ENCODE data around the gene SATL1.
"Not testable (repeated sequence)": the region's sequence is repeated elsewhere in the genome, so short reads cannot be mapped to it uniquely, and the experiment has no call there.

SATL1 gene, protein sequence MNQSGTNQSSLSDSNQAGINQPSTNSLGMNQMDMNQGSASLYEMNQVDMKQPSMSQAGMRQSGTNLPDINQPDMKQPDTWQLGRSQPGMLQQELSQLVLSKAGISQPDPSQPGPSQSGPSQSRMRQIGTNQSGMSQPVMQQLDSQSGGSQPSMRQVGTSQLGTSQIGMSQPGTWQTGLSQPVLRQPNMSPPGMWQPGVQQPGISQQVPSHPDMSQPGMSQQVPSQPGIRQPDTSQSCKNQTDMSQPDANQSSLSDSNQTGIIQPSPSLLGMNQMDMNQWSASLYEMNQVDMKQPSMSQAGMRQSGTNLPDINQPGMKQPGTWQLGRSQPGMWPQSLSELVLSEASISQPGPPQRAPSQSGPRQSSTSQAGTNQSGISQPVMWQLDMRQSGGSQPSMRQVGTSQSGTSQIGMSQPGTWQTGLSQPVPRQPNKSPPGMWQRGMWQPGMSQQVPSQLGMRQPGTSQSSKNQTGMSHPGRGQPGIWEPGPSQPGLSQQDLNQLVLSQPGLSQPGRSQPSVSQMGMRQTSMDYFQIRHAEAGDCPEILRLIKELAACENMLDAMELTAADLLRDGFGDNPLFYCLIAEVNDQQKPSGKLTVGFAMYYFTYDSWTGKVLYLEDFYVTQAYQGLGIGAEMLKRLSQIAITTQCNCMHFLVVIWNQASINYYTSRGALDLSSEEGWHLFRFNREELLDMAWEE

GRCh38 chrX:85243761-85244449 lies at the start of gene SATL1, which contains the start of gene ZNF711:
TSS of gene SATL1 (minus strand) at chrX:85243779. CDS start at chrX:85108968, 134,811 bp downstream.
TSS of gene ZNF711 (plus strand) at chrX:85243991. CDS start at chrX:85247573, 3,582 bp downstream.
- peak in 2 of 4 experiments; percentile 1 to 5 for DNase-seq

DNA sequence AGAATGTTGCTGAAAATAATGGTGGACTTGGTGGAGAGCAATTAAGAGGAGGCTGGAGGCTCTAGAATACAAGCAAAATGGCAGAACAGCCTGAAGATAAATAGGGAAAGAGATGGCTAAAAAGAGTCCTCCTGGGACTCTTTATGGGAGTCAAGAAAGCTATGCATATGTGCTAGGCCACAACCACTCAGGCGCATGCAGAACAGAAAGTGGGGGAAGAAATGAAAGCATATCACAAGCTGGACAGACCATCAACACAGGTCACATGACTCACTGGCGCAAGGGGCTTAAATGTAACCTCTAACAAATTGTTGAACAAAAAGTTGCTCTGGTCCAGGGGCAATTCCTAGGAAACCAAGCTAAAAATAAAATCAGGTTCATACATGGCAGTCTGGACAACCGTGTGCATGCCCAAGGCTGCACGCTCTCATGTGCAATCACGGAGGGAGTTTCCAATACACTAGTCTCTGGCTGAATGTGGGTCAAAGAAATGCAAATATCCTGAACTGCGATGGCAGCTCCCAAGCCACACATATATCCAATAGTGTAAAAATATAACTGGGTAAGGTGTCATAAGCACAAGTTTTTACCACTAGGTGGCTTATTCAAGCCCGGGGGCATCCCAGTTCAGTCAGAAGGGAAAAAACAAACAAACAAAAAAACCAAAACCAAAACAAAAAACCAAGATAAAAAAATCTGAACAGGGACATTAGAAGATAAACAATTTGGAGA lies 45.6 kb upstream of the SATL1 start:
- no peak for DNase-seq

- not testable (repeated sequence) for DNase-seq
Measured at GRCh38 chrX:85285286-85285685, 41.7 kb upstream of the SATL1 start.

DNA sequence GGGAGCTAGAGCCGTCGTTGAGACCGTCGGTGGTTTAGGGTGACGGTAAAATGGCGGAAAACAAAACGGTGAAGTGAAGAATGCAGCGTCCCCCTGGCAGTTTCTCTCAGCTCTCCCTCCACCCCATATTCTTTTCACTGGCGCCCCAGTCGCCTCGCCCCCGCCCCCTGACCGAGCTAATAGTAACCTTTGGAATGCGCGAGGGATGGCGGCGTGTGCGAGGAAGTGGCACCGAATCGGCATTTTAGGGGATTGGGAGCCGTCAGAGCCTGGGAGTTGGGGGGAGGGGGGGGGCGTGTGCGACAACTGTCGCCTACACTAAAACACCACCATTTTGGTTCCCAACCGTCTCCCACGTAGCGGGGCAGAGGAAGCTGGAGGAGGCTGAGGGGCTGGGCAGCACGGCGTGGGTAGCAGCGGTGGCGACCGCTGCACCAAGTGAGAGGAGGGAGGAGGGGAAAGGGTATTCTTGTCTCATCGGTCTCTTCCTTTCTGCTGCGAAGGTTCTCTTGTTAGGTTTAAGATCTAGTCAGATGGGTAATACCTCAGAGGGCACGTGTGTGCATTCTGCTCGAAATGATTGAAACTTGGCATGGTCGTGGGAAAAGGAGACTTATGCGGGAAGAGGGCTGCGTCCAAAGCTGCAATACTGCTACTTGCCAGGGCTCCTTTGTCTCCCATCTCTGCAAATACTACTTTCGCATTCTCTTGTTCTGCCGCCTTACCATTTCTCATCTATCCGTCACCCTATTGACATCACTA lies 1.1 kb upstream of the SATL1 start:
- no peak for DNase-seq

GRCh38 chrX:85243155-85243554 lies 424 bp downstream of the SATL1 start:
- no peak for DNase-seq

DNA sequence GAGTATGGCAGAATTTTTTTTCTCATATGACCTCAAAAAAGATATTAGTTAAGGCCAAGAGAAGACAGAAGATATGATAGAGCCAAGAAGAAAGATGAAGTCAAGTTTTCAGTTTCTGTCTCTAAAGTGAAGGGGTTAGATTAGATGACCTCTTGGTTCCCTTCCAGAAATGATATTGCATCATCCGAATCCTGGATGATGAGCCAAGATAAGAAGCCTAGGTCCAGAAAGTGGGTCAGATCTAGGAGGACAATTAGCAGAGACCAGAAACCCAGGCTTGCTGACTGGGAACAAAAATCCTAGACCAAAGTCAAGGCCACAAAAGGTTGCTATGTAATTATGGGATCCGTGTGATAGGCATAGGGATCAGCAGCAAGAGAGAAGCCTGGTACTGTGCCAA lies 20.2 kb downstream of the SATL1 start:
- DNase-seq = no peak

- DNase-seq = no peak
Measured at GRCh38 chrX:85221361-85221760, 22.2 kb downstream of the SATL1 start.

DNA sequence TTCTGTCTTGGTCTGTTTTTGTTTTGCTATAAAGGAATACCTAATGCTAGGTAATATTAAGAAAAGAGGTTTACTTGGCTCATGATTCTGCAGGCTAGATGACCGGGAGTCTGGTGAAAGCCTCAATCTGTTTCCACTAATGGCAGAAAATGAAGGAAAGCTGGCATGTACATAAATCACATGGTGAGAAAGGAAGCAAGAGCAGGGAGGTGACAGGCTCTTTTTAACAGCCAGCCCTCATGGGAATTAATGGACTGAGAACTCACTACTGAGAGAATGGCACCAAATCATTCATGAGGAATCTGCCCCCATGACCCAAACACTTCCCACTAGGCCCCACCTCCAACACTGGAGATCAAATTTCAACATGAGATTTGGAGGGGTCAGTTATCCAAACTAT lies 27.6 kb downstream of the SATL1 start:
- DNase-seq = no peak

GRCh38 chrX:85213792-85214530 lies 29.6 kb downstream of the SATL1 start:
- no peak for DNase-seq

GRCh38 chrX:85203461-85203970 lies 40.1 kb downstream of the SATL1 start:
- no peak for DNase-seq

DNA sequence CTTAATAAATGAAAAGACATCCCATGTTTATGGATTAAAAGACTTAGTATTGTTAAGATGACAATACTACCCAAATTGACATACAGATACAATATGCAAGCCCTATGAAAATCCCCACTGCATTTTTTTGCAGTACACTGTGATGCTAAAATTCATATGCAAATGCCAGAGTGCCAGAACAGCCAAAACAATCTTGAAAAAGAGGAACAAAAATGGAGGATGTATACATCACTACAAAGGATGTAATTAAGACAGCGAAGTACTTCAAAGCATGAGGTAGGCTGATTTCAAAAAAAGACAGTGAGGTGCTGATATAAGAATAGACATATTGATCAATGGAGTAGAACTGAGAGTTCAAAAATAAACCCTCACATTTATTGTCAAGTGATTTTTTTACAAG lies 47.3 kb downstream of the SATL1 start:
- DNase-seq = no peak

- no peak for DNase-seq
Measured at GRCh38 chrX:85159644-85160043, 83.9 kb downstream of the SATL1 start.

DNA sequence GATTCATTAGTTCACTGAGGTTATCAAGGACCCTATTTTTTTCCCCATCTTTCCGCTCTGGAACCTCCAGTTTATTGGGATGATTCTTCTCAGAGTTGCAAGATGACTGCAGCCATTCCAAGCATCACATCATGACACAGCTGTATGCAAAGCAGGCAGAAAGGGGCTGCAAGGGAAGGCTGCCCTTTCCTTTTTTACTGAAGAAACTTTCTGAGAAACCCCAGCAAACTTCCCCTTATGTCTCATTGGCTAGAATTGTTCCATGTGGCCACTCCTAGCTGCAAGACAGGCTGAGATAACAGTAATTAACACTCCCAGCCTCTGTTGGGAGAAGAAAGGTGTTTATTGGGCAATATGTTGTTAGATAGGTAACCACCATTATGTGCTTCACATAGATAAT lies 102.6 kb downstream of the SATL1 start:
- DNase-seq = no peak

GRCh38 chrX:85139422-85139821 lies 104.2 kb downstream of the SATL1 start:
- no peak for DNase-seq

- no peak for DNase-seq
Measured at GRCh38 chrX:85136409-85136808, 107.2 kb downstream of the SATL1 start.

DNA sequence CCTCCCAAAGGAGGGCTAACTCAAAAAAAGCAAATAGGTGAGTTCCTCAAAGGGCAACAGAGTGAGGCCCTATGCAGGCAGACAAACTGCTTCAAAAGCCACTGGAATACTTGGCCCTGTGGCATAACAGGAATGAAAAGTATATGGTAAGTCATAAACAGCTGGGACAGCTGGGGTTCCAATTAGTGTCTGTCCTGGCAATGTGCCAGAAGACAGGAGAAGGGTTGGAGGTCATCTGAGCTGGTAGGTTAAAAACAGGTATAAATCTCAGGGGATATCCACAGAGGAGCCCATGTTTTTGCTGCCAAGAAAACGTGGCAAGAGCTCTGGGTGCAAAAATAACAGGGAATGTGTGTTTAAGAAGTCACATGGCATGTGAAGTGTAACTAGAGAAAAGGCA lies 128.3 kb downstream of the SATL1 start:
- no peak for DNase-seq

GRCh38 chrX:85114776-85115175 lies 128.8 kb downstream of the SATL1 start:
- no peak for DNase-seq

GRCh38 chrX:85114171-85114570 lies 129.4 kb downstream of the SATL1 start:
- no peak for DNase-seq

GRCh38 chrX:85113746-85114145 lies 129.8 kb downstream of the SATL1 start:
- no peak for DNase-seq

DNA sequence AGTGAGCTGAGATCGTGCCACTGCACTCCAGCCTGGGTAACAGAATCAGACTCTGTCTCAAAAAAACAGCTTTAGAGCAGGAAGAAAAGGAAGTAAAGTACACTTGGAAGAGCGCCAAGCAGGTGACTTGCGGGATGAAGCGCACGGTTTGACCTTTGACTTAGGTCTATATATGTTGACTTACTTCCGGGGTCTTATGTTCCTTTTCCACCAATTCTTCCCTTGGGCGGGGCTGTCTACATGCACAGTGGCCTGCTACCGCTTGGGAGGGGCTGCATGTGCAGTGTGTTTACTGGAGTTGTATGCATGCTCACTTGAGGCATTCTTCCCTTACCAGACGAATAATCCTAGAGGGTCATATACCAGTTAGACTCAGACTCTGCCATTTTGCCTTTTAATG lies 131.3 kb downstream of the SATL1 start:
- no peak for DNase-seq

GRCh38 chrX:85111347-85111746 lies 132.2 kb downstream of the SATL1 start:
- no peak for DNase-seq
